ENCODE data around the gene CNN2.

Gene CNN2

GRCh38 chr19:1046836-1047695, 20.7 kb downstream of the CNN2 start:
- TF ChIP-seq CTCF (IDR thresholded peaks at IDR 0.05; ENCODE audit: insufficient read depth, low read length), result no peak
- TF ChIP-seq POLR2AphosphoS5 (IDR thresholded peaks at IDR 0.05; ENCODE audit: low read depth), result no peak
- TF ChIP-seq SPI1 (IDR thresholded peaks at IDR 0.05; ENCODE audit: borderline replicate concordance, low read depth), result no peak
- TF ChIP-seq REST (IDR thresholded peaks at IDR 0.05; ENCODE audit: insufficient replicate concordance, low read depth), result no peak
- no peak for TF ChIP-seq GABPA (IDR thresholded peaks at IDR 0.05; ENCODE audit: low read depth)
- Histone ChIP-seq H3K27me3 (ENCODE audit: insufficient read depth, poor library complexity, severe bottlenecking) (no peaks in the 10 kb centered on the region), H3K4me3 (replicated peaks; ENCODE audit: insufficient read depth, low read length) (no peak overlapping the region), H3K27ac (replicated peaks) (no peak overlapping the region)
- DNase-seq (ENCODE audit: low read depth in 1 of 2, low spot score in 1 of 2), result no peak

GRCh38 chr19:1047696-1048147, 21.3 kb downstream of the CNN2 start:
- Histone ChIP-seq H3K27ac (replicated peaks) (no peak overlapping the region), H3K27me3 (ENCODE audit: insufficient read depth, poor library complexity, severe bottlenecking) (no peaks in the 10 kb centered on the region), H3K4me3 (replicated peaks; ENCODE audit: insufficient read depth, low read length) (no peak overlapping the region)
- TF ChIP-seq CTCF (IDR thresholded peaks at IDR 0.05; ENCODE audit: insufficient read depth, low read length) (no peak), REST (IDR thresholded peaks at IDR 0.05; ENCODE audit: insufficient replicate concordance, low read depth) (no peak), GABPA (IDR thresholded peaks at IDR 0.05; ENCODE audit: low read depth) (no peak), POLR2AphosphoS5 (IDR thresholded peaks at IDR 0.05; ENCODE audit: low read depth) (no peak), SPI1 (IDR thresholded peaks at IDR 0.05; ENCODE audit: borderline replicate concordance, low read depth) (no peak)
- no peak for DNase-seq (ENCODE audit: low read depth in 1 of 2, low spot score in 1 of 2)

- no peak for TF ChIP-seq GABPA (IDR thresholded peaks at IDR 0.05; ENCODE audit: low read depth)
- no peak for TF ChIP-seq POLR2AphosphoS5 (IDR thresholded peaks at IDR 0.05; ENCODE audit: low read depth)
- no peak for TF ChIP-seq CTCF (IDR thresholded peaks at IDR 0.05; ENCODE audit: insufficient read depth, low read length)
- no peak for TF ChIP-seq REST (IDR thresholded peaks at IDR 0.05; ENCODE audit: insufficient replicate concordance, low read depth)
- TF ChIP-seq SPI1 (IDR thresholded peaks at IDR 0.05; ENCODE audit: borderline replicate concordance, low read depth), result no peak
- H3K27ac ChIP-seq (replicated peaks), result no peak overlapping the region
- no peak overlapping the region for H3K4me3 ChIP-seq (replicated peaks; ENCODE audit: insufficient read depth, low read length)
- DNase-seq (ENCODE audit: low read depth in 1 of 2, low spot score in 1 of 2), result no peak
- no peaks in the 10 kb centered on the region for H3K27me3 ChIP-seq (ENCODE audit: insufficient read depth, poor library complexity, severe bottlenecking)
Measured at GRCh38 chr19:1049106-1049505, 22.7 kb downstream of the CNN2 start.

All from HL-60 (cell line).